Natural killer cell treated with Interleukin-12 subunit alpha and Interleukin-12 subunit beta and Interleukin-15 and Interleukin-18, amount 100 ng/mL, for 72 hours (primary cell): ENCODE data around the gene DOK7. TPM values are rescaled to one million over a fixed set of nuclear protein-coding genes. Genes with fewer than 3 reads are reported as not detected.

Experiments
- ATAC-seq, 2 donors: fragments of 150-1000 bp; cut with Tn5 transposase in 1 of 2; sonication (Bioruptor Pico), chemical (Tn5 transposase) in 1 of 2; 2 replicates each; pipeline ENCODE4 v1.10.0; 2021
- DNase-seq: peaks from one replicate; pipeline ENCODE4 v3.0.0; 2022; ENCODE audit warnings: low spot score
- H3K27ac Mint-ChIP-seq, 2 donors: 1 replicate in 1 of 2; 2 replicates in 1 of 2; pipeline ENCODE4 v1.8.0; 2022; ENCODE audit warnings: mixed read lengths in 2 of 2, mild to moderate bottlenecking in 1 of 2, moderate library complexity in 1 of 2
- H3K27me3 Mint-ChIP-seq, 2 donors: 1 replicate in 1 of 2; 2 replicates in 1 of 2; pipeline ENCODE4 v1.8.0; 2022; ENCODE audit warnings: mixed read lengths in 2 of 2
- H3K36me3 Mint-ChIP-seq: one replicate; pipeline ENCODE4 v1.8.0; 2022; ENCODE audit warnings: mixed read lengths
- H3K4me1 Mint-ChIP-seq, 2 donors: 1 replicate in 1 of 2; 2 replicates in 1 of 2; pipeline ENCODE4 v1.8.0; 2022; ENCODE audit warnings: low read depth in 2 of 2, mixed read lengths in 2 of 2, mild to moderate bottlenecking in 1 of 2
- H3K4me3 Mint-ChIP-seq: one replicate; pipeline ENCODE4 v1.8.0; 2022; ENCODE audit warnings: mixed read lengths
- H3K9me3 Mint-ChIP-seq: 2 replicates; pipeline ENCODE4 v1.8.0; 2022; ENCODE audit warnings: mixed read lengths
- total RNA-seq, 2 donors: library from RNA; stranded (reverse); gene quantifications; one replicate each; pipeline ENCODE4 v1.2.3, GENCODE V29; 2022

Gene DOK7
- total RNA-seq, 2 donors from 2014 or later = 0.17 TPM; not detected in 1

GRCh38 chr4:3518941-3519340, 55.8 kb downstream of the DOK7 start:
- Mint-ChIP-seq H3K36me3 (no peaks in the 10 kb centered on the region), H3K27me3 (no peaks in the 10 kb centered on the region), H3K27ac (no peak overlapping the region), H3K9me3 (no peaks in the 10 kb centered on the region), H3K4me3 (no peak overlapping the region), H3K4me1 (no peaks in the 10 kb centered on the region)
- ATAC-seq = no peak
- DNase-seq = peak; percentile 34

- H3K4me1 Mint-ChIP-seq = no peaks in the 10 kb centered on the region
- no peak overlapping the region for H3K27ac Mint-ChIP-seq
- no peaks in the 10 kb centered on the region for H3K27me3 Mint-ChIP-seq
- no peaks in the 10 kb centered on the region for H3K36me3 Mint-ChIP-seq
- ATAC-seq = no peak
- H3K4me3 Mint-ChIP-seq = no peak overlapping the region
- peak; percentile 8 for DNase-seq
- H3K9me3 Mint-ChIP-seq = no peaks in the 10 kb centered on the region
Measured at GRCh38 chr4:3519468-3520264, 56.6 kb downstream of the DOK7 start.

GRCh38 chr4:3520276-3520675, 57.2 kb downstream of the DOK7 start:
- Mint-ChIP-seq H3K9me3 (no peaks in the 10 kb centered on the region), H3K27ac (no peak overlapping the region), H3K36me3 (no peaks in the 10 kb centered on the region), H3K27me3 (no peaks in the 10 kb centered on the region), H3K4me3 (no peak overlapping the region), H3K4me1 (peaks cover 0 to 3% of the 10 kb centered on the region in 2 donors)
- DNase-seq (peak; percentile 12), ATAC-seq (no peak)

GRCh38 chr4:3520796-3521600, 57.9 kb downstream of the DOK7 start:
- no peaks in the 10 kb centered on the region for H3K36me3 Mint-ChIP-seq
- H3K4me1 Mint-ChIP-seq = peaks cover 0 to 7% of the 10 kb centered on the region in 2 donors
- no peak overlapping the region for H3K27ac Mint-ChIP-seq
- H3K27me3 Mint-ChIP-seq = no peaks in the 10 kb centered on the region
- peak; percentile 49 for DNase-seq
- no peak overlapping the region for H3K4me3 Mint-ChIP-seq
- H3K9me3 Mint-ChIP-seq = no peaks in the 10 kb centered on the region
- ATAC-seq = no peak

GRCh38 chr4:3521621-3522325, 58.7 kb downstream of the DOK7 start:
- H3K9me3 Mint-ChIP-seq = no peaks in the 10 kb centered on the region
- no peaks in the 10 kb centered on the region for H3K27me3 Mint-ChIP-seq
- H3K36me3 Mint-ChIP-seq = no peaks in the 10 kb centered on the region
- H3K4me1 Mint-ChIP-seq = peaks cover 0 to 9% of the 10 kb centered on the region in 2 donors
- H3K27ac Mint-ChIP-seq = no peak overlapping the region
- ATAC-seq (no peak), DNase-seq (no peak)
- no peak overlapping the region for H3K4me3 Mint-ChIP-seq

- no peak for ATAC-seq
- no peak overlapping the region for H3K27ac Mint-ChIP-seq
Measured at GRCh38 chr4:3522326-3522640, 59.2 kb downstream of the DOK7 start.

GRCh38 chr4:3522651-3523050, 59.5 kb downstream of the DOK7 start:
- Mint-ChIP-seq H3K36me3 (no peaks in the 10 kb centered on the region), H3K9me3 (no peaks in the 10 kb centered on the region), H3K4me3 (no peak overlapping the region), H3K27me3 (no peaks in the 10 kb centered on the region), H3K4me1 (peaks cover 0 to 13% of the 10 kb centered on the region in 2 donors), H3K27ac (no peak overlapping the region)
- ATAC-seq (no peak), DNase-seq (peak; percentile 40)

More at GRCh38 chr4:3522326-3522640, 59.2 kb downstream of the DOK7 start:
- peaks cover 0 to 11% of the 10 kb centered on the region in 2 donors for H3K4me1 Mint-ChIP-seq
- H3K36me3 Mint-ChIP-seq = no peaks in the 10 kb centered on the region
- no peaks in the 10 kb centered on the region for H3K9me3 Mint-ChIP-seq
- no peak for DNase-seq
- no peak overlapping the region for H3K4me3 Mint-ChIP-seq
- no peaks in the 10 kb centered on the region for H3K27me3 Mint-ChIP-seq

- H3K4me3 Mint-ChIP-seq = no peak overlapping the region
- no peaks in the 10 kb centered on the region for H3K27me3 Mint-ChIP-seq
- no peak for DNase-seq
- peaks cover 0 to 16% of the 10 kb centered on the region in 2 donors for H3K4me1 Mint-ChIP-seq
- H3K9me3 Mint-ChIP-seq = no peaks in the 10 kb centered on the region
- no peak overlapping the region for H3K27ac Mint-ChIP-seq
- no peaks in the 10 kb centered on the region for H3K36me3 Mint-ChIP-seq
- ATAC-seq = no peak
Measured at GRCh38 chr4:3523146-3523627, 60.1 kb downstream of the DOK7 start.

- Mint-ChIP-seq H3K36me3 (no peaks in the 10 kb centered on the region), H3K9me3 (no peaks in the 10 kb centered on the region), H3K27ac (no peak overlapping the region), H3K4me1 (peaks cover 0 to 17% of the 10 kb centered on the region in 2 donors), H3K27me3 (no peaks in the 10 kb centered on the region), H3K4me3 (no peak overlapping the region)
- ATAC-seq (no peak), DNase-seq (peak; percentile 60)
Measured at GRCh38 chr4:3523628-3524221, 60.6 kb downstream of the DOK7 start.

- no peaks in the 10 kb centered on the region for H3K36me3 Mint-ChIP-seq
- peaks cover 0 to 17% of the 10 kb centered on the region in 2 donors for H3K4me1 Mint-ChIP-seq
- no peak overlapping the region for H3K4me3 Mint-ChIP-seq
- ATAC-seq (no peak), DNase-seq (no peak)
- no peaks in the 10 kb centered on the region for H3K9me3 Mint-ChIP-seq
- no peaks in the 10 kb centered on the region for H3K27me3 Mint-ChIP-seq
- H3K27ac Mint-ChIP-seq = no peak overlapping the region
Measured at GRCh38 chr4:3524349-3524748, 61.2 kb downstream of the DOK7 start.

- H3K4me3 Mint-ChIP-seq = no peak overlapping the region
- DNase-seq (peak; percentile 50), ATAC-seq (no peak)
- H3K4me1 Mint-ChIP-seq = peaks cover 3 to 19% of the 10 kb centered on the region in 2 donors
- H3K27me3 Mint-ChIP-seq = no peaks in the 10 kb centered on the region
- H3K36me3 Mint-ChIP-seq = no peaks in the 10 kb centered on the region
- H3K9me3 Mint-ChIP-seq = no peaks in the 10 kb centered on the region
- H3K27ac Mint-ChIP-seq = no peak overlapping the region
Measured at GRCh38 chr4:3524920-3525319, 61.8 kb downstream of the DOK7 start.

- ATAC-seq (no peak), DNase-seq (peak; percentile 57)
- no peaks in the 10 kb centered on the region for H3K27me3 Mint-ChIP-seq
- no peak overlapping the region for H3K27ac Mint-ChIP-seq
- no peak overlapping the region for H3K4me3 Mint-ChIP-seq
- H3K9me3 Mint-ChIP-seq = no peaks in the 10 kb centered on the region
- no peaks in the 10 kb centered on the region for H3K36me3 Mint-ChIP-seq
- peaks cover 10 to 26% of the 10 kb centered on the region in 2 donors for H3K4me1 Mint-ChIP-seq
Measured at GRCh38 chr4:3525532-3526430, 62.7 kb downstream of the DOK7 start.

GRCh38 chr4:3526456-3526855, 63.4 kb downstream of the DOK7 start:
- Mint-ChIP-seq H3K36me3 (no peaks in the 10 kb centered on the region), H3K4me1 (peaks cover 16 to 32% of the 10 kb centered on the region in 2 donors), H3K9me3 (no peaks in the 10 kb centered on the region)

More at GRCh38 chr4:3526456-3526855, 63.4 kb downstream of the DOK7 start:
- ATAC-seq (no peak), DNase-seq (peak; percentile 28)
- Mint-ChIP-seq H3K27ac (no peak overlapping the region), H3K27me3 (no peaks in the 10 kb centered on the region), H3K4me3 (no peak overlapping the region)
